ENCODE data around the gene TIMP1. TPM values are rescaled to one million over a fixed set of nuclear protein-coding genes. Genes with fewer than 3 reads are reported as not detected.

The TIMP1 gene
- total RNA-seq, 1 experiment from 2014 or later = 330 TPM

DNA sequence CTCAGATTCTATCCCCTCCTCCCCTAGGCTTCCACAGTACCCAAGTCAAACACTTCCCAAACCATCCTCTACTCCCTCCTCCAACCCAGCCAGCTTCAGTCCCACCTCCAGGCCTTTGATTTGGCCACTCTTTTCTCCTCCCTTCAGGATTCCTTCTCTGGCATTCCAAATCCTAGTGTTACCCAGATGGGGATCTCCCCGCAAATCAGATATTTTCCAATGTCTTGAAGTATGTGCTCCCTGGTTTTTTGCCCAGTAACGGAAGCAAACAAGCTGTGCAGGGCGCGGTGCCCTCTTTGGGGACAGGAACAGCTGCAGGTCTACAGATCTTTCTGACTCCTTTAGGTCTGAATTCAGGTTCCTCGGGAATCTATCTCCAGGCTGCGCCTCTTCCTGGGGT, 39.6 kb downstream of the TIMP1 start:
- no peak overlapping the region for H3K27ac ChIP-seq
- no peaks in the 10 kb centered on the region for H3K36me3 ChIP-seq
- H3K27me3 ChIP-seq (replicated peaks) = no peaks in the 10 kb centered on the region
- H3K4me3 ChIP-seq = no peak overlapping the region
- H3K9me3 ChIP-seq (replicated peaks) = no peaks in the 10 kb centered on the region
- H3K4me1 ChIP-seq (replicated peaks) = no peaks in the 10 kb centered on the region; the same call in 1 of the 2 replicates
- DNase-seq (ENCODE audit: low read depth in 1 of 2, low spot score in 2 of 2) = no peak

- Histone ChIP-seq H3K27me3 (replicated peaks) (no peaks in the 10 kb centered on the region), H3K36me3 (no peaks in the 10 kb centered on the region), H3K27ac (no peak overlapping the region), H3K4me3 (peak overlapping the region; percentile 7; the same call in 1 of the 2 replicates), H3K4me1 (replicated peaks) (no peaks in the 10 kb centered on the region; the same call in 1 of the 2 replicates), H3K9me3 (replicated peaks) (no peaks in the 10 kb centered on the region)
- peak; percentile 20 to 65 for DNase-seq (ENCODE audit: low read depth in 1 of 2, low spot score in 2 of 2)
Observed at GRCh38 chrX:47623540-47624027, 41.3 kb downstream of the TIMP1 start.

DNA sequence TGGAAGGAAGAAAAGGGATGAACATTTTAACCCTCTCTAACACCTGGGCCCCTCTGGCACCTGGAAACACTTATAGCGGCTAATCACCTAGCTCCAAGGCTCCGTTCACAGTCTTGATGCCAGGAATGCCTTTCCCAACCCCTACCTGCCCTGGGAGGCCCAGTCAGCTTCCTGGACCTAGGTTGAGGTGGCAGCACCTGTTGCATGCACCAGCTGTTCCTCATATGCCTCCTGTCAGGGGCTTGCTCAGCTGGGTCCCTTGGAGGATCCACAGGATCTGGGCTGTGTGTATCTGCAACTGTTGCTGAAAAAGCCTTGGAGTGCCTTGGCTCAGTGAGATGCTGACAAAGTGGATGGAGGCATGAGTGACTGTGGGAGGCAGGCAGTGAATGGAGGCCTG, 43.1 kb downstream of the TIMP1 start:
- Histone ChIP-seq H3K27ac (no peak overlapping the region), H3K36me3 (no peaks in the 10 kb centered on the region), H3K4me1 (replicated peaks) (no peaks in the 10 kb centered on the region; the same call in 1 of the 2 replicates), H3K4me3 (no peak overlapping the region), H3K27me3 (replicated peaks) (no peaks in the 10 kb centered on the region), H3K9me3 (replicated peaks) (no peaks in the 10 kb centered on the region)
- DNase-seq (ENCODE audit: low read depth in 1 of 2, low spot score in 2 of 2) = no peak

DNA sequence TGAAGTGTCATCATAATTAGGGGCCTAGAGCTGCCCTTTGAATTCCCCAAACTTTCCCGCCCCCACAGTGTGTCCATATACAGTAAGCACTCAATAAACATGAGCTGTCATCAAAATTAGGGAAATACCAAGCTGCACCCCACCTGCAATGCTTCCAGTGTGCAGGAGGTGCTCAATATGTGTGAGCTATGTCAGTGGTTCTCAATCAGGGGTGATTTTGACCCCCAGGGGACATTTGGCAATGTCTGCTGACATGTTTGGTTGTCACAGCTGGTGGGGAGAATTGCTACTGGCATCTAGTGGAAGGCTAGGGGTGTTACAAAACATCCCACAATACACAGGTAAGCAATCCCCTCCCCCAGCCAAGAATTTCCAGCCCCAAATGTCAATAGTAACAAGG, 46.7 kb downstream of the TIMP1 start:
- no peaks in the 10 kb centered on the region for H3K27me3 ChIP-seq (replicated peaks)
- H3K4me3 ChIP-seq = no peak overlapping the region
- H3K9me3 ChIP-seq (replicated peaks) = no peaks in the 10 kb centered on the region
- no peaks in the 10 kb centered on the region for H3K36me3 ChIP-seq
- DNase-seq (ENCODE audit: low read depth in 1 of 2, low spot score in 2 of 2) = no peak
- H3K4me1 ChIP-seq (replicated peaks) = no peaks in the 10 kb centered on the region; the same call in 1 of the 2 replicates
- H3K27ac ChIP-seq = no peak overlapping the region

DNA sequence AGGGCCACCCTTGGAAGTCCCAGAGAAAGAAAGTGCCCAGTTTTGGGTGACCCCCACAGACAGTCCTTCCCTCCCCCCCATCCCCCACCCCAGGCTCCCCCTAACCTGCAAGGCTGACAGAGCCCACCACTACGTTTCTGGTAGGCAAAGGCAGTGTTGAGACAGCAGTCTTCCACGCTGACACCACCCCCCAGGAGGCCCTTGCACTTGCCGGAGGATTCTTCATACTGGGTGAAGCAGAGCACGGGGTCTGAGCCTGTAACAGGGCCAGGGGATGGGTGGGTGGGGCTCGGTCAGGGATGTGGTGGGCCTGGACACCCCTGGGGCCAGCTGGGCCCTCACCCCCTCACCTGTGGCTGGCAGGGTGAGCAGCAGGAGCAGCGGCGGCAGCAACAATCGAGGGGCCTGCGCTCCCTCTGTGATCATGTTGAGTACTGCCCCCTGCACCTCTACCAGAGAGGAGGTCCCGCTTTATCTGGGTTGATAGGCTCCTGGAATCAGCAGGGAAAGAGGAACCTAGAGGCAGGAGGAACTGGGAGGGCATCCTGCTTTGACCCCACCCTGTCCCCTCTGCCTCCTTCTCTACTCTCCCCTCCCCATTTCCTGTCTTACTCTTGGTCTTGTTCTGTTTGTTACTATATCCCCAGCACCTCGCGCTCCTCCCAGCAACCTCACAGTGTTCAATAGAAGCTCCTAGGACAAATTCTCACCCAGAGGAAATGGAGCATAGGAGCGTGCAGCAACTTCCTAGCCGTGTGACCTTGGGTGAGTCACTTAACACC, 47.4 kb downstream of the TIMP1 start, which contains the start of gene CFP:
Gene CFP (minus strand): TSS at position 512 of the 782 bp plus-strand sequence. CDS start 86 bp downstream, at position 426.
- Histone ChIP-seq H3K36me3 (no peaks in the 10 kb centered on the region), H3K4me1 (replicated peaks) (no peaks in the 10 kb centered on the region), H3K27me3 (replicated peaks) (no peaks in the 10 kb centered on the region), H3K9me3 (replicated peaks) (no peaks in the 10 kb centered on the region), H3K4me3 (no peak within 1 kb of the TSS), H3K27ac (no peak within 1 kb of the TSS)
- DNase-seq (ENCODE audit: low read depth in 1 of 2, low spot score in 2 of 2) = no peak

DNA sequence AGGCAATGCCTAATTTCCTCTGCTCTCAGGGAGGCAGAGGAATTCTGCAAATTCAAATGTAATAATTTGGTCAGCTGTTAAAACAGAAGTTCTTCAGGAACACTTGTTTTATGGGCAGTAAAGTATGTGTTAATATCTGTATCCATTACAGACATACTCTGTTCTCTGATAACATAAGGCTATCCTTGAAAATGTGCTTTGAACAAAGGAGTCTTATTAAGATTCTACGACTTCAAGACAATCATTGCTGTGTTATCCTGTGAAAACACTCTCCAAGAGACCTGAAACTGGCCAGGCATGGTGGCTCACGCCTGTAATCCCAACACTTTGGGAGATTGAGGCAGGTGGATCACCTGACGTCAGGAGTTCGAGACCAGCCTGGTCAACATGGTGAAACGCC, 49.4 kb downstream of the TIMP1 start:
- H3K4me1 ChIP-seq (replicated peaks) = no peaks in the 10 kb centered on the region
- DNase-seq (ENCODE audit: low read depth in 1 of 2, low spot score in 2 of 2) = no peak

DNA sequence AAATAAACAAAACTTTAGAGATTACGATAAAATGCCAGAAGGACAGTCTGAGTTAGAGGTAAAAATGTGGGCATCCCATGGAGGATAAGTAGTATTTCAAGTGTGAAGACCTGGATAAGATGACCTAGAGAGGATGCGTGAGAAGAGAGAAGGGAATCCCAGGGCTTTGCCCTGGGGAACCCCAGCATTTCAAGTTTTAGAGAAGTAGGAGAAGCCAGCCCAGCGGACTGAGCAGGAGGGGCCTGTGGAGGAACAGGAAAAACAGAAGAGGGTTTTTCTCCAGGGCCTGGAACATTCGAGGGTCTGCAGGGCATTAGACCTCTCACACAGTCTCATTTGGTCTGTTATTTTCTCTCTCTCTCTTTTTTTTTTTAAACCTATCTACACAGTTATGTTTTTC, 50.4 kb downstream of the TIMP1 start:
- no peaks in the 10 kb centered on the region for H3K36me3 ChIP-seq
- H3K4me3 ChIP-seq = no peak overlapping the region
- H3K27ac ChIP-seq = no peak overlapping the region
- H3K9me3 ChIP-seq (replicated peaks) = no peaks in the 10 kb centered on the region
- no peak for DNase-seq (ENCODE audit: low read depth in 1 of 2, low spot score in 2 of 2)
- no peaks in the 10 kb centered on the region for H3K4me1 ChIP-seq (replicated peaks)
- no peaks in the 10 kb centered on the region for H3K27me3 ChIP-seq (replicated peaks)

More for the DNA sequence above, 49.4 kb downstream of the TIMP1 start:
- Histone ChIP-seq H3K27me3 (replicated peaks) (no peaks in the 10 kb centered on the region), H3K27ac (no peak overlapping the region), H3K36me3 (no peaks in the 10 kb centered on the region), H3K4me3 (no peak overlapping the region), H3K9me3 (replicated peaks) (no peaks in the 10 kb centered on the region)

DNA sequence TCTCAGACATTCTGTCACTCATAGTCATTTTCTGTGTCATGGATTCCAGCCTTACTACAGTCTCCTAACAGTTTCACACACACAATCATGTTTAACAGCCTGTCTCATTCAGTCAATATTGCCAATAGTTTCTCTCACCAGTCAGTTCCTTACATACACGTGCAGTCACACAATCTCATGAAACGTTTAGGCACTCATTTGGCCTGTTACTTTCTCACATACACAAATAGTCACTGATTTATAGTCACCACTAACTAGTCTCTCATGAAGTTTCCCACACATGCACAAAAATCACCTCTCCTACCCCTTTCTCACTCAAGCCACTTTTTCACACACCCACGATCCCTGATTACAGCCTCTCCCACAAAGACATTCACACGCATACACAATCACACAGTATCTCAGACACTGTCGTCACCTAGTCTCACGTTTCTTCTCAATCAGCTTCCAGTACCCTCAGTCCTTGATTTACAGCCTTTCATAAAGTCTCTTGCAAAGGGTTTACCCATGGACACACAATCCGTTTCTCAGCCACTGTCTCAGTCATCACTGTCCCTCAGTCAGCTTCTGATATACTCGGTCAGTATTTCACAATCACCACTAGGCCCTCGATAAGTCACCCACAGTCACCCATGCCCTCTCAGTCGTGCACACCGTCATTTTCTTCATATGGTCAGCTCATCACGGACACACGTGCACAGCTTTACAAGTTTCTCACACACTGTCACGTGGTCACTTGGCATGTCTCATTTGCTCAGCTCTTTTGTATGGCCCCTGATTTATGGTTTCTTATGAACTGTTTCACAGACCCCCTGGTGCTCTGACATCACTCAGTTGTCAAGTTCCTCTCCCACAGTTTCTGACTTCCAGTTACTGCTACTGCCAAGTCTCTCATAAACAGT, 51.7 kb downstream of the TIMP1 start:
- Histone ChIP-seq H3K4me1 (replicated peaks) (no peaks in the 10 kb centered on the region), H3K27ac (no peak overlapping the region), H3K9me3 (replicated peaks) (no peaks in the 10 kb centered on the region), H3K27me3 (replicated peaks) (no peaks in the 10 kb centered on the region), H3K36me3 (0 out of 2 replicates have a peak, but pooled peaks cover 5% of the 10 kb centered on the region), H3K4me3 (no peak overlapping the region)
- no peak for DNase-seq (ENCODE audit: low read depth in 1 of 2, low spot score in 2 of 2)

DNA sequence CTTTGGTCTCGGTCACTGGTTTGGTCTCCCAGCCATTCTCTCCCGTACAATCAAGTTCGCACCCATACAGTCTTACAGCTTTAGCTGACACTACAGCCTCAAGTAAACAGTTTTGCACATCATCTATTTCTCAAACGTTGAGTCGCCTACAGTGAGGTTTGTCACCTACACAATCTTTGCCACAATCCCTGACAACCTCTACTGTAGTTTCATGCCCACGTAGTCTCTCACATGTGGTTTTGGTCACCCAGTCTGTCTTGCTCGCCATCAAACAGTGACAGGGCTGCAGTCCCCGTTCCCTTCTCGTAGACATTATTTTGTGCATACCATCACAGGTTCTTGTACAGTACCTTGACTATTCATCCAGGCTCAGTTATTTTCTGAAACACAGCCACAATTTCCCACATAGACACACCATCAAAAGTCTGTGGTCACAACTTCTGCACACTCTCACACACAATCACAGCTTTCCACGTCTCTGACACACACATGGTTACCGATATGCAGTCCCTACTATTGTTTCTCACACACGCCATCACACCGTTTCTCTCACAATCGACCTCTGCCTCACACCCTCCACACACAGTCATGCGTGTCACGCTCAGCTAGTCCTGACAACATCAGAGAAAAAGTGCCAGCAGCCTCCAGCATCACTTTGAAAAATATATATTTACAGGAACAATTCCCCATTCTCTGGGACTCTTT, 52.8 kb downstream of the TIMP1 start:
- Histone ChIP-seq H3K36me3 (peaks cover 10% of the 10 kb centered on the region), H3K27me3 (replicated peaks) (no peaks in the 10 kb centered on the region), H3K4me1 (replicated peaks) (no peaks in the 10 kb centered on the region), H3K9me3 (replicated peaks) (no peaks in the 10 kb centered on the region), H3K4me3 (no peak overlapping the region), H3K27ac (no peak overlapping the region)
- DNase-seq (ENCODE audit: low read depth in 1 of 2, low spot score in 2 of 2) = no peak

Other genes with a start within 250 kb of the TIMP1 start
- gene ZNF157, start 211.9 kb upstream of the TIMP1 start, total RNA-seq (2014; rRNA removed; shearing (Covaris generic)) = not detected in 2 replicates
- gene ZNF41, start 99.2 kb upstream of the TIMP1 start, total RNA-seq (2014; rRNA removed; shearing (Covaris generic)) = 3.1 and 6.5 TPM in 2 replicates
- 29.8 and 30.1 TPM in 2 replicates for gene ARAF, start 21.2 kb upstream of the TIMP1 start, total RNA-seq (2014; rRNA removed; shearing (Covaris generic))
- 0.53 and 1.5 TPM in 2 replicates for gene SYN1, start 37.4 kb downstream of the TIMP1 start, total RNA-seq (2014; rRNA removed; shearing (Covaris generic))
- gene CFP, start 47.5 kb downstream of the TIMP1 start, total RNA-seq (2014; rRNA removed; shearing (Covaris generic)) = 0.66 TPM in 1 of 2 replicates, not detected in the other
- 29.8 and 32.6 TPM in 2 replicates for gene ELK1, start 68.1 kb downstream of the TIMP1 start, total RNA-seq (2014; rRNA removed; shearing (Covaris generic))
- gene UXT, start 76.7 kb downstream of the TIMP1 start, total RNA-seq (2014; rRNA removed; shearing (Covaris generic)) = 97.5 and 197 TPM in 2 replicates